ENCODE results near the gene CATSPERZ.

Gene CATSPERZ

GRCh38 chr11:64264371-64264852 lies 35.7 kb upstream of the CATSPERZ start:
- no peak for DNase-seq

- DNase-seq: no peak
These were observed 34.7 kb upstream of the CATSPERZ start for GRCh38 chr11:64265176-64266160.

DNA sequence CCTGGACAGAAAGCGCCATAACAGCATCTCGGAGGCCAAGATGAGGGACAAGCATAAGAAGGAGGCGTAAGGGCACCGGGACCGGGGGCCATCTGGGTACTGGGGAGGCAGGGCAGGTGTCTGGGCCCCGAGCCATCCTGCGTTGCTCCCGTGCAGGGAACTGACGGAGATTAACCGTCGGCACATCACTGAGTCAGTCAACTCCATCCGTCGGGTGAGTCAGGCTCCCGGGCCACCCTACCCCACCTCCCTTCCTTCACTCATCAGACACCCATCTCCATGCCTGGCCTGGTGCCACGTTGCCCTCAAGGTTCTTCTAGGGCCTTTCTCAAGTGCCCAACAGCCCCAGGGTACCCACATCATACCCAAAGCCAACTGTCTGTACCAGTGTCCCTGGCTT lies 33.8 kb upstream of the CATSPERZ start:
- DNase-seq: no peak

- DNase-seq: peak; percentile 85
These were observed 32.8 kb upstream of the CATSPERZ start for GRCh38 chr11:64267207-64267945.

GRCh38 chr11:64268025-64268892 lies 31.9 kb upstream of the CATSPERZ start:
- DNase-seq: peak; percentile 64

DNA sequence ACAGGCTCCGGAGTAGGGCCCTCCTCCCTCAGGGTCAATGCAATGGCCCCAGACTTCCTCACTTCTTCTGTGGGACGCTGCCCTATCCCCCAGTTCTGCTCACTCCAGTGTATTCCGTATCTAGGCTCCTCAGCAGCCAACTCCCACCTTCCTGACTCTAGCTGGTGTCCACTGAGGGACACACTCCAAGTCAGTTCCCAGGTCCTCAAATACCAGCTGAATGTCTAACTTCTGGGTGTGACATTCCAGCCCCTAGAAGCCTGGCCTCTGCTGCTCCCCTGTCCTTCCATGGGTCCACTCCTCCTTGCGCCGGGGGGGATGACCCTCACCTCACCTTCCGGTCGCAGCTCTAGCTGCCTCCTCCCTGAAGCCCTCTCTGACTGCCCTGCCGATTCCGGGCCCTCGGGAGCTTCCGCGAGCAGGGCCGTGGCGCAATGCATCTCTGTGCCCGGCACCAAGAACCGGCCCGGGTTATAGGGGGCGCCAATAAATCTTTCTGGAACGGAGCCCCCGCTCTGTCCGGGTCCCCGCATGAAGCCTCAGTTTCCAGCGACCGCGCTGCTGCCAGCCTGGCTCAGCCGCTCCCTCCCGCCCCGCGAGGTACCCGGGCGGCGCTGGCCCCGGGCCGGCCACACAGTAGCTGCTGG lies 31.1 kb upstream of the CATSPERZ start:
- peak; percentile 43 for DNase-seq

GRCh38 chr11:64269540-64270220 lies 30.5 kb upstream of the CATSPERZ start:
- peak; percentile 99 for DNase-seq

DNA sequence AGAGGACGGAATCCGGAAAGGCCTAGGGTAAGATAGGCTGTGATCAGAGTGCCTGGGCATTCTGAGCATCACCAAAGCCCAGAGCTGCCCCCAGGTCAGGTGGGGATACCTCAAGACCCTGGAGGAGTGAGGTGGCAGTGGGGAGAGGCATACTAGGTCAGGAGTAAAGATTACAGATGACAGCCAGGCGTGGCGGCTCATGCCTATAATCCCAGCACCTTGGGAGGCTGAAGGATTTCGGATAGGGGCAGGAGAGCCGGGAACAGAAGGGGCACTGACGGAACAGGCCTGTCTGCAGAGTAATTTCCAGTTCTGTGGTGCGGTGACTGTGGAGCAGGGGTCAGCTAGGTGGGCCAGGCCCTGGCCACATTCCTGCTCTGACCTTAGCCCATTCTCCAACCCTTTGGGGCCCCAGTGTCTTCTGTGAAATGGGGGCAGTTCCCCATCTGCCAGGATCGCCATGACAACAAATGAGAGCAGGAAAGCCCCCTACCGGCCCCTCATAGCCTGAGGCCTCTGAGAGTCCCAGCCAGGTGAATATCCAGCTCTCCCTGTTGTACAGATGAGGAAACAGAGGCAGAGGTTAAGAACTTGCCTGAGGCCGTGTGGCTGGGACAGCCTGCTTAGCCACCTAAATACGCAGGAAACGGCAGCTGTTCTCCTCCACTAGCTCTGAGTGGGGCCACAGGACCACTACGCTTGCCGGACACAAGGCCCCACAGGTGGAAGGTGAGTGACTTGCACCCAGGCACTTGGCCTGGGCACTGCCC lies 24.9 kb upstream of the CATSPERZ start:
- DNase-seq: no peak

DNA sequence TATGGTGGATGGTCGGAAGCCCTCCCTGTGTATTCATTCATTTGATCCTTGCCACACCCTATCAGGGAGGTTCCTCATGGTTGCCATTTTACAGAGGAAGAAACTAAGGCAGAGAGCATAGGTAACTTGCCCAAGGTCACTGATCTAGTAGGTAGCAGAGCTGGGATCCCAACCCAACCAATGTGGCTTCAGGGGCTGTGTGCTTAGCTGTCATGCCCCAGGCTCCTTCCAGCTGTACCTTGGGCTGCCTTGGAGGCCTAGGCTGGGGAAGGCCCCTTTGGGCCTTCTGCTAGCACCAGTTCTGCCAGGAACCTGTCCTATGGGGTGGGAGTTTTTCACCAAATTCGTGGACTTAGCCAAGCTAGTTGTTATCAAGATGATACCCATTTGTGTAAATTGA lies 24.3 kb upstream of the CATSPERZ start:
- no peak for DNase-seq

DNA sequence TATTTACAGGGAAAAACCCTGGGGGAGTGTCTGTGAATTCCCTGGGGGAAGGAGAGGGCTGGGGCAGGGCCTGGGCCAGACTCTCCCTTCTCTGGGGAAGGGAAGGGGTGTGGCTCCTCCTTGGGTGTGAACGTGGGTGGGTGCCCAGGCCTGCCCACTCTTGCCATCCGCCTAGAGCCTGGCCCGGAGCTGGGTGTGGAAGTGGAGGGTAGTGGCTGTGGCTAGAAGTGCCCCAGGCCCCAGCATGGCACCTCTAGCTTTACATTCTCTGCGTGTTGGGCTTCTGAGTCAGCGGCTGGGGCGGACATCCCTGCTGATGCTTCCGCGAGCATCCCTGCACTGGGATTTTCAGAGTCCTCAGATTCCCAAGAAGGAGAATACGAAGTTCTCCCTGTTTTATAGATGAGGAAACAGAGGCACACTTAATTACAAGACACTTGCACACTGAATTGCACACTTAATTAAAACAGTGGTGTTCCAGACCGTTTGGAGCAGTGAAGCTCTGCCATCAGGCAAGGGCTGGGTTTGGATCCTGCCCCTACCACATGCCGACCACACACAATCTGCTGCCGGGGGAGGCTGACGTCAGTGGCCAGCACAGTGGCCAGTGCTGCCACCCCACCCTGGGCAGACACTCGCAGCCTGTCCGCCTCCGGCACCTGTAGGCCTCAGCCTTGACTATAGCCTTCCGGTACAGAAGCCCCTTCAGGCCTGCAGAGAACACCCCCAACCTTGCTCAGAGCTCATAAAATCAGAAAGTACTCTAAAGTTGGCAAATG lies 23.3 kb upstream of the CATSPERZ start:
- DNase-seq: no peak

DNA sequence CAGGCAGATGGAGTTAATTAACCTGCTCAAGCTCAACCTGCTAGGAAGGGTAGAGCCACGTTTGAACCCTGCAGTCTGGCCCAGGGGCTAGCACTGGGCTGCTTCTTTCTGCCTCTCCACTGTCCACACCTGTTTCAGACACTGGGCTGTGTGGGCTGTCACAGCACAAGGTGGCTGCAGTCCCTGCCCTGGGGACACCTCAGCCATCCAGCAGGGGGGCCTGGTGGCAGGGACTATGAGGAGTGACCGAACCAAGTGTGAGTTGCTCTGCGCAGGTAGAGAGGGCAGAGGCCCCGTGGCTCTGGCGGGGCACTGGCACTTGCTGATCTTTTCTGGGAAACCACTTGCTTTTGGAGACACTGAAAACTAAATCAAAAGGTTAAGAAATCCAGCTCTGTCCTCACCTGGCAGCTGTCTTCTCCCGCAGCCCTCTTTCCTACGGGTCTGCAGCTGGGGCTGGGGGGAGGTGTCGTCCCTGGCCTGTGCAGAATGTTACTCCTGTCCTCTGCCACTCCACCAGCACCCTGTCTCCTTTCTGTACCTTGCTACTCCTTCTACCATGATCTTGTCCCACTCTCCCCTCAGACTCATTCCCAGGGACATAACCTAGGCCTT lies 21.5 kb upstream of the CATSPERZ start:
- DNase-seq: no peak

DNA sequence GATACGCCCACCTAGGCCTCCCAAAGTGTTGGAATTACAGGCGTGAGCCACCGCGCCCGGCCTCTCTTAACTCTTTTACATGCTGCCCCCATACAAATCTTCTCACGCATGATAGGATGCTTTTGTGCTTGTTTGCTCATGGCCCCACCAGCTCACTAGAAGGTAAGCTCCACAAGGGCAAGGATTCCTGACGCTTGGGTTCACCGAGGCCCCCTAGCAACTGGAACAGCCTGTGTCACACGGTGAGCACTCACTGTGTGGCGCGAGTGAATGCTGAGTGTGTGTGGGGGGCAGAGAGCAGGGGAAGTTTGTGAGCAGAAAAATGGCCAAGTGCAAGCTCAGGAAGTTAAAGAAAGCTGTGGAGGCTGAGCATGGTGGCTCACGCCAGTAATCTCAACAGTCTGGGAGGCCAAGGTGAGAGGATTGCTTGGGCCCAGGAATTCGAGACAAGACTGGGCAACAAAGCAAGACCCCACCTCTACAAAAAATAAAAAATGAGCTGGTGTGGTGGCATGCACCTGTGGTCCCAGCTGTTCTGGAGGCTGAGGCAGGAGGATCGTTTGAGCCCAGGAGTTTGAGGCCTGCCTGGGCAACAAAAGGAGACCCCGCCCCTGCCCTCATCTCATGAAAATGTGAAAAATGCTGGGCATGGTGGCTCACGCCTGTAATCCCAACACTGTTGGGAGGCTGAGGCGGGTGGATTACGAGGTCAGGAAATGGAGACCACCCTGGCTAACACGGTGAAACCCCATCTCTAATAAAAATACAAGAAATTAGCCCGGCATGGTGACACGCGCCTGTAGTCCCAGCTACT lies 18.0 kb upstream of the CATSPERZ start:
- no peak for DNase-seq

GRCh38 chr11:64283092-64283491 lies 17.1 kb upstream of the CATSPERZ start:
- DNase-seq: no peak

DNA sequence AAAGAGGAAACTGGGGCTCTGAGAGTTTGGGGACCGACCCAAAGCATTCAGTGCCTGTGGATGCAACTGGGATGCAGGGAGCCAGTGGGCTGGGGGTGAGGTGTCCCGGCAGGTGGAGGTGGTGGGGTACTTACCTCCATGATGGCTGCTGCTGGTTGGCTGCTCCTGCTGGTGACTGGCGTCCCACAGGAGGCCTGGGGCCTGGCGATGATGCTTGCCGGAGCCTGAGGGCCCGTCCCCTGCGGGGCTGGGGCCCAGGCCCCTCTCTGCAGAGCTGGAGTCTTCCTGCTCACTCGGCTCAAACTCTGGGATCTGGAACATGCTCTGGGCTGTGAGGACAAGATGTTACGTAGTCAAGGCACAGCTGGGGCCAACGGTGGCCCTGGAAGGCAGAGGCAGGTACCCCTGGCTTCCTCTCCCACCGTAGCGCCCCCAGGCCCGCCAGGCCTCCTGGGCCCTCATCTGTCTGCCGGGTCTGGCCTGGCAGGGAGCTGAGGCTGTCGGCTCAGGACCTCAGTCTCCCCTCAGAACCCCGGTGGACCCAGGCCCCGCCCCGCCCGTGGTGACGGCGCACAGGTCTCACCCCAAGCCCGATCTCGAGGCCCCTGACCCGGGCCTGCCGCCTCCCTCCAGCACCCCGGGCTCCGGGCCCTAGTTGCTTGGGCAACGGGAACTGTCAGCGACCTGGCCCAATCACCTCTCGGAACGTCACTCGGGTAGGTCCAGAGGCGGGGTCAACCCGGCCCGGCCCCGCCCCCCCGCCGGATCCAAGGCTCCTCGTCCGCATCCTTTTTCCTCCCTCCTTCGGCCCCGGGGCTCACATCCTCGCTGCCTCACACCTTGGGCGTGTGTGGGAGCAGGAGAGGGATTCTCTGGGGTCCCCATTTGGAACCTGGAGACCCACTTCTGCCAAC lies 15.9 kb upstream of the CATSPERZ start, which contains the start of gene BAD:
Gene BAD, minus strand, starts transcription at position 618 of the 914 bp plus-strand sequence. Its CDS starts 297 bp downstream, at position 321.
- DNase-seq: peak; percentile 96

GRCh38 chr11:64284962-64285884 lies 14.9 kb upstream of the CATSPERZ start, which contains the start of gene GPR137:
TSS of gene GPR137 (plus strand) at chr11:64285848. CDS start at chr11:64286525, 677 bp downstream.
- peak; percentile 88 for DNase-seq
